Neural progenitor cell (in vitro differentiated cells): Measurements from ENCODE around the gene CLIP2. TPM values are rescaled to one million over a fixed set of nuclear protein-coding genes. Genes with fewer than 3 reads are reported as not detected.

Experiments
- DNase-seq: peaks from one replicate; pipeline ENCODE4 v3.0.0-alpha.2; 2016; ENCODE audit warnings: low spot score
- H2AFZ ChIP-seq: fragments of 200-600 bp; sonication (generic); replicated peaks from 2 replicates; pipeline ENCODE4 v1.6.1; 2016; ENCODE audit warnings: antibody characterized with exemption
- H3F3A ChIP-seq: fragments of 200-600 bp; sonication (generic); 2 replicates; pipeline ENCODE4 v1.6.1; 2016; ENCODE audit warnings: antibody characterized with exemption, low read depth
- H3K27ac ChIP-seq: fragments of 200-600 bp; sonication (generic); 2 replicates; pipeline ENCODE4 v1.5.1; 2016; ENCODE audit warnings: mild to moderate bottlenecking
- H3K27me3 ChIP-seq: fragments of 200-600 bp; sonication (generic); 2 replicates; pipeline ENCODE4 v1.6.1; 2016; ENCODE audit warnings: mild to moderate bottlenecking, moderate library complexity
- H3K36me3 ChIP-seq: fragments of 200-600 bp; sonication (generic); 2 replicates; pipeline ENCODE4 v1.5.1; 2016
- H3K4me1 ChIP-seq: fragments of 200-600 bp; sonication (generic); 2 replicates; pipeline ENCODE4 v1.6.1; 2016; ENCODE audit warnings: mixed run types
- H3K4me2 ChIP-seq: fragments of 200-600 bp; sonication (generic); 2 replicates; pipeline ENCODE4 v1.6.1; 2016
- H3K4me3 ChIP-seq: fragments of 200-600 bp; sonication (generic); 2 replicates; pipeline ENCODE4 v1.5.1; 2016
- H3K79me2 ChIP-seq: fragments of 200-600 bp; sonication (generic); 2 replicates; pipeline ENCODE4 v1.6.1; 2016; ENCODE audit warnings: low read depth
- H3K9ac ChIP-seq: fragments of 200-600 bp; sonication (generic); 2 replicates; pipeline ENCODE4 v1.6.1; 2016
- H3K9me3 ChIP-seq: fragments of 200-600 bp; sonication (generic); 2 replicates; pipeline ENCODE4 v1.5.1; 2016; ENCODE audit warnings: low read depth
- H4K20me1 ChIP-seq: fragments of 200-600 bp; sonication (generic); 2 replicates; pipeline ENCODE4 v1.6.1; 2016; ENCODE audit warnings: low read depth
- H3K27ac Mint-ChIP-seq: 3 replicates; pipeline ENCODE4 v1.8.0; 2021; ENCODE audit warnings: mixed read lengths
- H3K27me3 Mint-ChIP-seq: 2 replicates; pipeline ENCODE4 v1.8.0; 2022; ENCODE audit warnings: low read depth, mild to moderate bottlenecking, inconsistent platforms, moderate library complexity, mixed read lengths; ENCODE audit not compliant: insufficient read depth
- H3K36me3 Mint-ChIP-seq: 3 replicates; pipeline ENCODE4 v1.8.0; 2021; ENCODE audit warnings: mixed read lengths
- H3K4me1 Mint-ChIP-seq: 3 replicates; pipeline ENCODE4 v1.8.0; 2021; ENCODE audit warnings: mixed read lengths
- H3K4me3 Mint-ChIP-seq: 3 replicates; pipeline ENCODE4 v1.8.0; 2021; ENCODE audit warnings: mild to moderate bottlenecking, moderate library complexity, mixed read lengths
- H3K9me3 Mint-ChIP-seq: 3 replicates; pipeline ENCODE4 v1.8.0; 2020; ENCODE audit warnings: mixed read lengths
- CTCF ChIP-seq: fragments of 200-600 bp; sonication (generic); IDR thresholded peaks from 2 replicates; pipeline ENCODE4 v1.5.1; 2017; ENCODE audit warnings: antibody characterized with exemption, mild to moderate bottlenecking
- EZH2 ChIP-seq: fragments of 200-600 bp; sonication (generic); IDR thresholded peaks from 2 replicates; pipeline ENCODE4 v1.6.1; 2017; ENCODE audit warnings: antibody characterized with exemption, mild to moderate bottlenecking, moderate library complexity
- EZH2phosphoT487 ChIP-seq: fragments of 200-600 bp; sonication (generic); IDR thresholded peaks from 2 replicates; pipeline ENCODE4 v1.6.1; 2017; ENCODE audit warnings: antibody characterized with exemption
- total RNA-seq: library from RNA; depleted of rRNA; stranded (reverse); fragments of >200 nt; gene quantifications from 2 replicates; pipeline ENCODE4 v1.2.3, GENCODE V29; 2015; ENCODE audit warnings: low replicate concordance

Gene CLIP2
- total RNA-seq, 1 donor from 2014 or later = 7.5 TPM

GRCh38 chr7:74452748-74453321, 163.6 kb downstream of the CLIP2 start:
- Histone ChIP-seq H3K4me3 (peak overlapping the region; percentile 81), H3K4me2 (peak overlapping the region; percentile 72), H3K27me3 (no peaks in the 10 kb centered on the region), H3F3A (peaks cover 5% of the 10 kb centered on the region), H3K4me1 (peaks cover 5% of the 10 kb centered on the region), H4K20me1 (peaks cover 35% of the 10 kb centered on the region), H3K36me3 (no peaks in the 10 kb centered on the region), H3K27ac (no peak overlapping the region), H2AFZ (no peak overlapping the region), H3K9ac (no peak overlapping the region), H3K79me2 (peaks cover 45% of the 10 kb centered on the region), H3K9me3 (no peaks in the 10 kb centered on the region)
- Mint-ChIP-seq H3K27me3 (peaks cover 15% of the 10 kb centered on the region), H3K9me3 (no peaks in the 10 kb centered on the region), H3K36me3 (peaks cover 5% of the 10 kb centered on the region), H3K27ac (peak overlapping the region; percentile 66), H3K4me1 (peaks cover 18% of the 10 kb centered on the region), H3K4me3 (peak overlapping the region; percentile 81)
- no peak for DNase-seq
- TF ChIP-seq EZH2 = no peak
- no peak for TF ChIP-seq CTCF
- no peak for TF ChIP-seq EZH2phosphoT487

GRCh38 chr7:74453322-74454011, 164.3 kb downstream of the CLIP2 start, which contains the start of gene GTF2IRD1:
GTF2IRD1 (plus strand) TSS chr7:74453906; CDS start chr7:74508081, 54,175 bp downstream.
- Histone ChIP-seq H3F3A (peaks cover 5% of the 10 kb centered on the region), H4K20me1 (peaks cover 41% of the 10 kb centered on the region), H3K79me2 (peaks cover 52% of the 10 kb centered on the region), H3K4me3 (peak within 1 kb of the TSS; percentile 81), H3K27ac (peak within 1 kb of the TSS; percentile 71), H3K4me2 (peak within 1 kb of the TSS; percentile 93), H3K9me3 (no peaks in the 10 kb centered on the region), H3K27me3 (no peaks in the 10 kb centered on the region), H3K36me3 (no peaks in the 10 kb centered on the region), H3K9ac (peak within 1 kb of the TSS; percentile 87), H3K4me1 (peaks cover 5% of the 10 kb centered on the region), H2AFZ (peak within 1 kb of the TSS; percentile 30)
- peak; percentile 91 for DNase-seq
- Mint-ChIP-seq H3K4me3 (peak within 1 kb of the TSS; percentile 84), H3K27me3 (peaks cover 11% of the 10 kb centered on the region), H3K4me1 (peaks cover 18% of the 10 kb centered on the region), H3K9me3 (no peaks in the 10 kb centered on the region), H3K27ac (peak within 1 kb of the TSS; percentile 66), H3K36me3 (peaks cover 9% of the 10 kb centered on the region)
- TF ChIP-seq EZH2 (no peak), CTCF (no peak), EZH2phosphoT487 (no peak)

- Histone ChIP-seq H3K79me2 (peaks cover 60% of the 10 kb centered on the region), H3K27ac (peak overlapping the region; percentile 71), H3K27me3 (no peaks in the 10 kb centered on the region), H3K9me3 (no peaks in the 10 kb centered on the region), H3K4me3 (peak overlapping the region; percentile 81), H3K36me3 (no peaks in the 10 kb centered on the region), H4K20me1 (peaks cover 49% of the 10 kb centered on the region), H3K9ac (peak overlapping the region; percentile 87), H3K4me1 (peaks cover 5% of the 10 kb centered on the region), H2AFZ (no peak overlapping the region), H3F3A (peaks cover 5% of the 10 kb centered on the region), H3K4me2 (peak overlapping the region; percentile 93)
- Mint-ChIP-seq H3K36me3 (peaks cover 10% of the 10 kb centered on the region), H3K4me3 (peak overlapping the region; percentile 84), H3K27ac (no peak overlapping the region), H3K9me3 (no peaks in the 10 kb centered on the region), H3K4me1 (peaks cover 20% of the 10 kb centered on the region), H3K27me3 (peaks cover 11% of the 10 kb centered on the region)
- peak; percentile 63 for DNase-seq
- TF ChIP-seq CTCF (no peak), EZH2 (no peak), EZH2phosphoT487 (no peak)
Observed at GRCh38 chr7:74454021-74454924, 165.1 kb downstream of the CLIP2 start.
